ENCODE results near the gene OR13J1.

The OR13J1 gene

DNA sequence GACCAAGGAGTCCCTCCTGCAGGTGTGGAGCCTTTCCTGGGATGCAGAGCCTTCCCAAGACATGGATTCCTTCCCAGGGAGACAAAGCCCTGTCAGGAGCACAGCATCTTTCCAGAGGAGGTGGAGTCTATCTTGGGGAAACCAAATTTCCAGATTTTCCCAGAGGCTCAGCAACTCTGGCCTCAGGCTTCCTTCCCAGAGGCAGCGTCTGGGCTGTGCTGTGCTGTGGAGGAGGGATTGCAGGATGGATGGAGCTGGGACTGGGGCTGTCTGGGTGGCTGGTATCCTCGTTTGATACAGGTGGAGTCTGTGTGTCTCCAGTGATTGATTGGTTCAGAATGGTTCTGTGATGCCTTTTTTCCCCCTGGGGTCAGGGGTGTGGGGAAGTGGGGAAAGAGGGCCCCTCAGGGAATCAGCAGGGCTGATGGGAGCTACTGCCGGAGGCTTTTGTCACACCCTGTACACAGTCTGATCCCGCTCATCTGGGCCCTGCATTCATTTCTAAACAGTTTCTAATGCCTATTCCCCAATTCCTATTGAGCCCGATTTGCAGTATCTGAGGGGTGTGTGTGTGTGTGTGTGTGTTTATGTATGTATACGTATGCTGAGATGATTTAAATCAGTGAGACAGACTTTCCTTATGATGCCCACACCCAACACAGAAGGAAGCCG, 16.0 kb downstream of the OR13J1 start:
- Mint-ChIP-seq H3K9me3 (no peaks in the 10 kb centered on the region), H3K27ac (no peak overlapping the region), H3K36me3 (no peaks in the 10 kb centered on the region), H3K4me1 (peaks cover 6% of the 10 kb centered on the region), H3K27me3 (no peaks in the 10 kb centered on the region), H3K4me3 (no peak overlapping the region)

- H3K36me3 Mint-ChIP-seq = no peaks in the 10 kb centered on the region
- no peaks in the 10 kb centered on the region for H3K4me1 Mint-ChIP-seq
- no peak overlapping the region for H3K27ac Mint-ChIP-seq
- no peaks in the 10 kb centered on the region for H3K27me3 Mint-ChIP-seq
- H3K9me3 Mint-ChIP-seq = no peaks in the 10 kb centered on the region
- H3K4me3 Mint-ChIP-seq = no peak overlapping the region
Measured at GRCh38 chr9:35852876-35853865, 17.0 kb downstream of the OR13J1 start.

DNA sequence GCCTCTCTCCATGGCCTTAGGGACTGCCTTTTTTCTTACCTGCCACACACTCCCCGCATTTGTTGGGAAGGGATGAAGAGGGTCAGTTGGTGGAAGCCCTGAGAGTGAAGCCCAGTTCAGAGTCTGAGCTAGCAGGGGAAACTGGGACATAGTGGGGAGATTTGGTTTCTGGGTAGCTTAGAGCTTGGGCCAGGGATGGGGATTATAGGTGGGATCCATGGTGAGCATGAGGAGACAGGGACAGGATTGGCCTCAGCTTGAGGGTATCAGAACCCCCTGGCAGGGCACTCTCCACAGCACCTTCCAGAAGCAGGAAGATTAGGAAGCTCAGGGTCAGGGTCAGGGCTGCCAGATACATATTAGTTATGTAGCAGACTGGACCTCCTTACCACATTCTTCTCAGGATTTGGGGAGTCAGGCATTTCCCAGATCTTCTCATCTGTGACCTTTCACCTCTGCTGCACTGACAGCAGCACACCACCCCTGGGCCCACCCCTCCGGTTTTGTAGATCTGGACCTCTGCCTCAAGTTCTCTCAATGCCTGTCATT, 17.9 kb downstream of the OR13J1 start:
- Mint-ChIP-seq H3K9me3 (no peaks in the 10 kb centered on the region), H3K36me3 (no peaks in the 10 kb centered on the region), H3K4me3 (no peak overlapping the region), H3K27ac (no peak overlapping the region), H3K27me3 (no peaks in the 10 kb centered on the region), H3K4me1 (no peaks in the 10 kb centered on the region)

- no peak overlapping the region for H3K27ac Mint-ChIP-seq
- H3K36me3 Mint-ChIP-seq = no peaks in the 10 kb centered on the region
- H3K27me3 Mint-ChIP-seq = no peaks in the 10 kb centered on the region
- H3K4me3 Mint-ChIP-seq = no peak overlapping the region
- H3K4me1 Mint-ChIP-seq = peaks cover 24% of the 10 kb centered on the region
- no peaks in the 10 kb centered on the region for H3K9me3 Mint-ChIP-seq
Measured at GRCh38 chr9:35847792-35848572, 22.2 kb downstream of the OR13J1 start.

DNA sequence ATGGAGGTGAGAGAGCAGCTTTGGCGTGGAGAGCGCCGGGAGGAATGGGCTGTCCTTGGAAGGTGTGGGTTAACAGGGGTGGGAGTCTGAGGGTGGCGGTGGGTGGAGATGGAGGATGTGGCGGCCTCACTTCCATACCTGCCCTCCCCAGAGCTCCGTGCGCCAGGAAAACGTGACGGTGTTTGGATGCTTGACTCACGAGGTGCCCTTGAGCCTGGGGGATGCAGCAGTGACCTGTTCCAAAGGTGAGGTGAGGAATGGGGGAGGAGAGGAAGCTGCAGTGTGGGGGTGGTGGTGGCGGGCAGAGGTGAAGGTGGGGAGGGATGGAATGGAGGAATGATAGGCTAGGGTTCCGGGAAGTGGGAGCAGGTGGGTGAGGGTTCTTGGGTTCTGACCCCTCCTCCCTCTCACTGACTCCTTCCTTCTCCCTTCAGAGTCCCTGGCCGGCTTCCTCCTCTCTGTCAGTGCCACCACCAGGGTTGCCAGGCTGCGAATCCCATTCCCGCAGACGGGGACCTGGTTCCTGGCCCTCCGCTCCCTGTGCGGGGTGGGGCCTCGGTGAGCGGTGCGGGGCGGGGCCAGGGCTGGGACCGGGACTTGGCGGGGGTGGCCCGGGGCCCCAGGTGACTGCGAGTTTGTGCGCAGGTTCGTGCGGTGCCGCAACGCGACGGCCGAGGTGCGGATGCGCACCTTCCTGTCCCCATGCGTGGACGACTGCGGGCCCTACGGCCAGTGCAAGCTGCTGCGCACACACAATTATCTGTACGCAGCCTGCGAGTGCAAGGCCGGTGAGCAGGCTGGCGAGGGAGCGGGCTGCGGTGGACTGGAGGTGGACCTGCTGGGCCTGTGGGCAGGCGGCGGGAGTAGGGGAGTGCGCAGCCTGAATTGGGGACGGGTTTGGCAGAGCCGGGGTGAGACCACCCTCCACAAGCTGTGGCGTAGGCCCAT, 24.1 kb downstream of the OR13J1 start:
- H3K27ac Mint-ChIP-seq = peak overlapping the region; percentile 57
- H3K4me3 Mint-ChIP-seq = peak overlapping the region; percentile 51
- peaks cover 24% of the 10 kb centered on the region for H3K4me1 Mint-ChIP-seq
- no peaks in the 10 kb centered on the region for H3K27me3 Mint-ChIP-seq
- no peaks in the 10 kb centered on the region for H3K36me3 Mint-ChIP-seq
- no peaks in the 10 kb centered on the region for H3K9me3 Mint-ChIP-seq

GRCh38 chr9:35844628-35845270, 25.5 kb downstream of the OR13J1 start:
- Mint-ChIP-seq H3K36me3 (no peaks in the 10 kb centered on the region), H3K27me3 (no peaks in the 10 kb centered on the region), H3K9me3 (no peaks in the 10 kb centered on the region), H3K27ac (no peak overlapping the region), H3K4me1 (peaks cover 24% of the 10 kb centered on the region), H3K4me3 (no peak overlapping the region)

GRCh38 chr9:35842795-35843194, 27.4 kb downstream of the OR13J1 start:
- H3K9me3 Mint-ChIP-seq = no peaks in the 10 kb centered on the region
- no peaks in the 10 kb centered on the region for H3K27me3 Mint-ChIP-seq
- H3K27ac Mint-ChIP-seq = no peak overlapping the region
- peaks cover 24% of the 10 kb centered on the region for H3K4me1 Mint-ChIP-seq
- no peak overlapping the region for H3K4me3 Mint-ChIP-seq
- no peaks in the 10 kb centered on the region for H3K36me3 Mint-ChIP-seq

DNA sequence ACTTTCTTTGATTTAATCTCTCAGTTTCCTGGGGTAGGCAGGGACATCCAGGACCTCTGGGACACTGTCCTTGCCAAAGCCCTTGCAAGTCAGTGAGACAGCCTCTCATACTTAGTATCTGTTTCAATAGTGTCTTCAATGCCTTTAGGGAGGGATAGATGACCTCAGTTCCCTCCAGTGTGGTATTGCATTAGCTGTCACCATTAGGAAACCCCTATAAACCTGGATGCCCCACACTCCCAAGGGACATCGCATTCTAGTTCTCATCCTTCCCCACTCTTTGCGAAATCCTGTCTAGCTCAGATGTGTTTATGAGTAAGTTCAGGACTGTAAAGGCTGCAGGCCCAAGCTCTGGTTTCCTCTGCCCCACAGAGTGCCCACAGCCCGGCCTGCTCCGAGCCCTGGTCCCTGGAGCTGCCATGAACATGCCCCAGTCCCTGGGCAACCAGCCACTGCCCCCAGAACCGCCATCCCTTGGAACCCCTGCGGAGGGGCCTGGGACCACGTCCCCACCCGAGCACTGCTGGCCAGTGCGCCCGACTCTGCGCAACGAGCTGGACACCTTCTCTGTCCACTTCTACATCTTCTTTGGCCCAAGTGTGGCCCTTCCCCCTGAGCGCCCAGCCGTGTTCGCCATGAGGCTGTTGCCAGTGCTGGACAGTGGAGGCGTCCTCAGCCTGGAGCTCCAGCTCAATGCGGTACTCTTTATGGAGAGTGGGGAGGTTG, 28.0 kb downstream of the OR13J1 start:
- no peak overlapping the region for H3K4me3 Mint-ChIP-seq
- no peak overlapping the region for H3K27ac Mint-ChIP-seq
- H3K9me3 Mint-ChIP-seq = no peaks in the 10 kb centered on the region
- H3K36me3 Mint-ChIP-seq = no peaks in the 10 kb centered on the region
- no peaks in the 10 kb centered on the region for H3K27me3 Mint-ChIP-seq
- H3K4me1 Mint-ChIP-seq = peaks cover 24% of the 10 kb centered on the region

GRCh38 chr9:35841645-35841900, 28.6 kb downstream of the OR13J1 start:
- Mint-ChIP-seq H3K9me3 (no peaks in the 10 kb centered on the region), H3K4me1 (peaks cover 20% of the 10 kb centered on the region), H3K27ac (no peak overlapping the region), H3K36me3 (no peaks in the 10 kb centered on the region), H3K4me3 (no peak overlapping the region), H3K27me3 (no peaks in the 10 kb centered on the region)

DNA sequence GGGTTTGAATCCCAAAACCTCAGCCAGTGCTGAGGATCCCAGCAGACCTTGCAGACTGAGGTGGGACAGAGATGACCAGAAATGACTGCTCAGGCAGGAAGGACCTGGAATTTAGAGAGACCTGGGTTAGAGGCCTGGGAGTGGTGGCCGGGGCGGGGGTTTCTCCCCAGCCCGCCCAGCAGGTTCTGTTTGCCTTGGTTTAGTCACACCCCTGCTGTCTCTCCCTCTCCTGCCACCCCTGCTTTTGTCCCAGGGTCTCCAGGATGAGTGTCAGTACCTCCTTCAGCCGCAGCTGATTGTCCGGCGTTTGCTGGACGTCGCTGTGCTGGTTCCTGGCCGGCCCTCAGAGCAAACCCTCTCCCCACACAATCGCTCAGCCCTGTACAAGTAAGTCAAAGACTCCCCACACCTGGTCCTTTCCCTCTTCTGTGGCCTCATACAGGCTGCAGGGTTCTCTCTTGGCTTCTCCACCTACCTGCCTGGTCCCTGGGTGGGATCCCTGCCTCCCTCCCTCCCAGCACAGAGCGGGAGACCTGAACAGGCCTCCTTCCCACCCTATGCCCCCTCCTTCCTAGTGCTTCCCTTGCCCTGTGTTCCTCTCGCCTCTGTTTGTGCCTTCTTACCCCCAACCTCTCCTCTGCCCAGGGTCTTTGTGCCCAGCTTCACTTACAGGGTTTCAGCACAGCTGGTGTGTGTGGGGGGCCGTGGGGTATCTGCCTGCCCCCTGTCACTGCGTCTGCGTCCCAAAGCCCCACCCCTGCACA, 29.1 kb downstream of the OR13J1 start:
- Mint-ChIP-seq H3K9me3 (no peaks in the 10 kb centered on the region), H3K4me1 (peaks cover 20% of the 10 kb centered on the region), H3K4me3 (no peak overlapping the region), H3K27me3 (no peaks in the 10 kb centered on the region), H3K36me3 (no peaks in the 10 kb centered on the region), H3K27ac (no peak overlapping the region)

DNA sequence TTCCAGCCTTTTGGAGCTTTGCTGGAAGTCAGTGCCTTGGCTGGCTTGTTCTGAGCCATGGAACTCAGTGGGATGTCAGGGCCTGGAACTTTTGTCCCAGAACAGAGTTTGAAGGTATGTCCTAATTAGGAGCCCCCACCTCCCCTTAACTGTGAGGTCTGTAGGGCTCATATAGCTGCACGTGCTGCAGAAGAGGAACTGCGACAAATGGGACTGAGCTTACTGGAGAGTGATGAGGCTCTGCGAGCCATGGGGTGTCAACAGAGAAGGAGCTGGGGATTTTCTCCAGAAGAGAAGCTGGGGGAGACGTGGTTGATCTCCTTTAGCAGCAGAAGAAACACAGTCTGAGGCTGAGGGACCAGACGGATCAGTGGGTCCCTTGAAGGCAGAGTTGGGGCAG, 30.3 kb downstream of the OR13J1 start:
- peaks cover 11% of the 10 kb centered on the region for H3K4me1 Mint-ChIP-seq
- H3K27ac Mint-ChIP-seq = no peak overlapping the region
- H3K4me3 Mint-ChIP-seq = no peak overlapping the region
- H3K27me3 Mint-ChIP-seq = no peaks in the 10 kb centered on the region
- no peaks in the 10 kb centered on the region for H3K9me3 Mint-ChIP-seq
- no peaks in the 10 kb centered on the region for H3K36me3 Mint-ChIP-seq

GRCh38 chr9:35836595-35836994, 33.6 kb downstream of the OR13J1 start:
- Mint-ChIP-seq H3K4me3 (no peak overlapping the region), H3K27me3 (no peaks in the 10 kb centered on the region), H3K27ac (no peak overlapping the region), H3K36me3 (no peaks in the 10 kb centered on the region), H3K4me1 (peaks cover 4% of the 10 kb centered on the region), H3K9me3 (no peaks in the 10 kb centered on the region)

- no peaks in the 10 kb centered on the region for H3K27me3 Mint-ChIP-seq
- H3K9me3 Mint-ChIP-seq = no peaks in the 10 kb centered on the region
- no peak overlapping the region for H3K4me3 Mint-ChIP-seq
- H3K36me3 Mint-ChIP-seq = no peaks in the 10 kb centered on the region
- H3K4me1 Mint-ChIP-seq = peaks cover 11% of the 10 kb centered on the region
- H3K27ac Mint-ChIP-seq = no peak overlapping the region
Measured at GRCh38 chr9:35835766-35836165, 34.4 kb downstream of the OR13J1 start.
